ENCODE data around the gene HIBADH.

The HIBADH gene

GRCh38 chr7:27523321-27523720 is 139.4 kb downstream of the HIBADH start:
- Histone ChIP-seq H3K36me3 (ENCODE audit: control insufficient read depth, insufficient read depth, low read length) (no peaks in the 10 kb centered on the region; the same call in 1 of the 2 replicates), H3K4me3 (replicated peaks; ENCODE audit: low read depth, low read length) (no peak overlapping the region), H3K27me3 (replicated peaks; ENCODE audit: control insufficient read depth, insufficient read depth, low read length) (no peaks in the 10 kb centered on the region)
- no peak for DNase-seq (ENCODE audit: extremely low read depth, insufficient read length)
- TF ChIP-seq CTCF (IDR thresholded peaks at IDR 0.05; ENCODE audit: insufficient read depth, low read length, poor library complexity, severe bottlenecking), result no peak

GRCh38 chr7:27522566-27522965 is 140.1 kb downstream of the HIBADH start:
- no peaks in the 10 kb centered on the region; the same call in 1 of the 2 replicates for H3K36me3 ChIP-seq (ENCODE audit: control insufficient read depth, insufficient read depth, low read length)
- no peak overlapping the region for H3K4me3 ChIP-seq (replicated peaks; ENCODE audit: low read depth, low read length)
- TF ChIP-seq CTCF (IDR thresholded peaks at IDR 0.05; ENCODE audit: insufficient read depth, low read length, poor library complexity, severe bottlenecking), result no peak
- no peak for DNase-seq (ENCODE audit: extremely low read depth, insufficient read length)
- H3K27me3 ChIP-seq (replicated peaks; ENCODE audit: control insufficient read depth, insufficient read depth, low read length), result no peaks in the 10 kb centered on the region

- no peak for DNase-seq (ENCODE audit: extremely low read depth, insufficient read length)
- Histone ChIP-seq H3K27me3 (replicated peaks; ENCODE audit: control insufficient read depth, insufficient read depth, low read length) (no peaks in the 10 kb centered on the region), H3K36me3 (ENCODE audit: control insufficient read depth, insufficient read depth, low read length) (no peaks in the 10 kb centered on the region; the same call in 1 of the 2 replicates), H3K4me3 (replicated peaks; ENCODE audit: low read depth, low read length) (no peak overlapping the region)
- TF ChIP-seq CTCF (IDR thresholded peaks at IDR 0.05; ENCODE audit: insufficient read depth, low read length, poor library complexity, severe bottlenecking), result no peak
Measured at GRCh38 chr7:27520815-27521790, 141.6 kb downstream of the HIBADH start.

- TF ChIP-seq CTCF (IDR thresholded peaks at IDR 0.05; ENCODE audit: insufficient read depth, low read length, poor library complexity, severe bottlenecking), result no peak
- no peaks in the 10 kb centered on the region for H3K27me3 ChIP-seq (replicated peaks; ENCODE audit: control insufficient read depth, insufficient read depth, low read length)
- no peak overlapping the region for H3K4me3 ChIP-seq (replicated peaks; ENCODE audit: low read depth, low read length)
- H3K36me3 ChIP-seq (ENCODE audit: control insufficient read depth, insufficient read depth, low read length), result no peaks in the 10 kb centered on the region
- DNase-seq (ENCODE audit: extremely low read depth, insufficient read length), result no peak
Measured at GRCh38 chr7:27519793-27520469, 142.8 kb downstream of the HIBADH start.

GRCh38 chr7:27518561-27519350 is 143.9 kb downstream of the HIBADH start:
- Histone ChIP-seq H3K36me3 (ENCODE audit: control insufficient read depth, insufficient read depth, low read length) (no peaks in the 10 kb centered on the region), H3K27me3 (replicated peaks; ENCODE audit: control insufficient read depth, insufficient read depth, low read length) (no peaks in the 10 kb centered on the region), H3K4me3 (replicated peaks; ENCODE audit: low read depth, low read length) (no peak overlapping the region)
- TF ChIP-seq CTCF (IDR thresholded peaks at IDR 0.05; ENCODE audit: insufficient read depth, low read length, poor library complexity, severe bottlenecking), result no peak
- DNase-seq (ENCODE audit: extremely low read depth, insufficient read length), result no peak

Data from GM06990 (cell line).